ENCODE data around the gene CBX4. TPM values are rescaled to one million over a fixed set of nuclear protein-coding genes. Genes with fewer than 3 reads are reported as not detected.

The CBX4 gene
- total and polyA plus RNA-seq, 2 of the 13 experiments (the other 11 are each of a cell fraction or from before 2014, with no cell fraction given): 25.8 to 50.8 TPM

DNA sequence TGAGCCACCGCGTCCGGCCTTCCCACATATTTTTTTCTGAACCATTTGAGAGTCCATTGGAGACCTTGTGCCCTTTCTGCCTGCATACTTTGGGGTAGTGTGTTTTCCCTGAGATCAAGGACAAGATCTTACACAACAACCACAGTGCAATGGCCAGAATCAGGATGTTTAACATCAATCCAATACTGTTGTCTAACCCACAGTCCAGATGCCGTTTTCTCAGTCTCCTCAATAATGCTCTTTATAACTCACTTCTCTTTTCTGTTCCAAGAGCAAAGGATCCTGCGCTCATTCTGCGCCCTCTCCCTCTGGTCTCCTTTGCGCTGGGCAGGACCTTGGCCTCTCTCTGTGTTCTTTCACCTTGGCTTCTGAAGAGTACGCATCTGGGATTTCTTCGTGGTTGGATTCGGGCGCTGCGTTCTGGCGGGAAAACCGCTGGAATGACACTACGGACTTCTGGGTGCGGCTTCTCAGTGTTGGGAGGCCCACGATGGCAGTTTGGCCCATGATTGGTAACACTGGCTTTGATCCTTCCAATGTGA lies 16.6 kb downstream of the CBX4 start (continued):
- TF ChIP-seq SOX13 (IDR thresholded peaks at IDR 0.05): peak; percentile 61; the same call in 1 of the 2 replicates
- peak in 1 of 2 experiments; percentile 89; a peak in 2 of 4 replicates for TF ChIP-seq SOX13 (CRISPR knock-in tag; conservative IDR thresholded peaks at IDR 0.05 in 1 of 2, IDR thresholded peaks at IDR 0.05 in 1 of 2)
- TF ChIP-seq, protein P1, sequence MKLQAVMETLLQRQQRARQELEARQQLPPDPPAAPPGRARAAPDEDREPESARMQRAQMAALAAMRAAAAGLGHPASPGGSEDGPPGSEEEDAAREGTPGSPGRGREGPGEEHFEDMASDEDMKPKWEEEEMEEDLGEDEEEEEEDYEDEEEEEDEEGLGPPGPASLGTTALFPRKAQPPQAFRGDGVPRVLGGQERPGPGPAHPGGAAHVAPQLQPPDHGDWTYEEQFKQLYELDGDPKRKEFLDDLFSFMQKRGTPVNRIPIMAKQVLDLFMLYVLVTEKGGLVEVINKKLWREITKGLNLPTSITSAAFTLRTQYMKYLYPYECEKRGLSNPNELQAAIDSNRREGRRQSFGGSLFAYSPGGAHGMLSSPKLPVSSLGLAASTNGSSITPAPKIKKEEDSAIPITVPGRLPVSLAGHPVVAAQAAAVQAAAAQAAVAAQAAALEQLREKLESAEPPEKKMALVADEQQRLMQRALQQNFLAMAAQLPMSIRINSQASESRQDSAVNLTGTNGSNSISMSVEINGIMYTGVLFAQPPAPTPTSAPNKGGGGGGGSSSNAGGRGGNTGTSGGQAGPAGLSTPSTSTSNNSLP (IDR thresholded peaks at IDR 0.05; ENCODE audit: low read depth, low read length): peak; percentile 83
- peak; percentile 98 for TF ChIP-seq FOXO1 (CRISPR knock-in tag; IDR thresholded peaks at IDR 0.05)
- TF ChIP-seq, protein P2, sequence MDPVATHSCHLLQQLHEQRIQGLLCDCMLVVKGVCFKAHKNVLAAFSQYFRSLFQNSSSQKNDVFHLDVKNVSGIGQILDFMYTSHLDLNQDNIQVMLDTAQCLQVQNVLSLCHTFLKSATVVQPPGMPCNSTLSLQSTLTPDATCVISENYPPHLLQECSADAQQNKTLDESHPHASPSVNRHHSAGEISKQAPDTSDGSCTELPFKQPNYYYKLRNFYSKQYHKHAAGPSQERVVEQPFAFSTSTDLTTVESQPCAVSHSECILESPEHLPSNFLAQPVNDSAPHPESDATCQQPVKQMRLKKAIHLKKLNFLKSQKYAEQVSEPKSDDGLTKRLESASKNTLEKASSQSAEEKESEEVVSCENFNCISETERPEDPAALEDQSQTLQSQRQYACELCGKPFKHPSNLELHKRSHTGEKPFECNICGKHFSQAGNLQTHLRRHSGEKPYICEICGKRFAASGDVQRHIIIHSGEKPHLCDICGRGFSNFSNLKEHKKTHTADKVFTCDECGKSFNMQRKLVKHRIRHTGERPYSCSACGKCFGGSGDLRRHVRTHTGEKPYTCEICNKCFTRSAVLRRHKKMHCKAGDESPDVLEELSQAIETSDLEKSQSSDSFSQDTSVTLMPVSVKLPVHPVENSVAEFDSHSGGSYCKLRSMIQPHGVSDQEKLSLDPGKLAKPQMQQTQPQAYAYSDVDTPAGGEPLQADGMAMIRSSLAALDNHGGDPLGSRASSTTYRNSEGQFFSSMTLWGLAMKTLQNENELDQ (CRISPR knock-in tag; IDR thresholded peaks at IDR 0.05; ENCODE audit: borderline replicate concordance): peak; percentile 83; the same call in 1 of the 2 replicates
- TF ChIP-seq, protein P3, sequence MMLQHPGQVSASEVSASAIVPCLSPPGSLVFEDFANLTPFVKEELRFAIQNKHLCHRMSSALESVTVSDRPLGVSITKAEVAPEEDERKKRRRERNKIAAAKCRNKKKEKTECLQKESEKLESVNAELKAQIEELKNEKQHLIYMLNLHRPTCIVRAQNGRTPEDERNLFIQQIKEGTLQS (CRISPR knock-in tag; IDR thresholded peaks at IDR 0.05): no peak
- TF ChIP-seq, protein P4, sequence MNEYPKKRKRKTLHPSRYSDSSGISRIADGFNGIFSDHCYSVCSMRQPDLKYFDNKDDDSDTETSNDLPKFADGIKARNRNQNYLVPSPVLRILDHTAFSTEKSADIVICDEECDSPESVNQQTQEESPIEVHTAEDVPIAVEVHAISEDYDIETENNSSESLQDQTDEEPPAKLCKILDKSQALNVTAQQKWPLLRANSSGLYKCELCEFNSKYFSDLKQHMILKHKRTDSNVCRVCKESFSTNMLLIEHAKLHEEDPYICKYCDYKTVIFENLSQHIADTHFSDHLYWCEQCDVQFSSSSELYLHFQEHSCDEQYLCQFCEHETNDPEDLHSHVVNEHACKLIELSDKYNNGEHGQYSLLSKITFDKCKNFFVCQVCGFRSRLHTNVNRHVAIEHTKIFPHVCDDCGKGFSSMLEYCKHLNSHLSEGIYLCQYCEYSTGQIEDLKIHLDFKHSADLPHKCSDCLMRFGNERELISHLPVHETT (CRISPR knock-in tag; conservative IDR thresholded peaks at IDR 0.05): no peak; the same call in 1 of the 2 replicates
- peak; percentile 93 for TF ChIP-seq ZNF331 (CRISPR knock-in tag; IDR thresholded peaks at IDR 0.05)
- peak; percentile 91 for TF ChIP-seq FOXJ3 (CRISPR knock-in tag; IDR thresholded peaks at IDR 0.05; ENCODE audit: borderline replicate concordance)
- 0 out of 2 replicates have a peak, but pooled peaks have one; percentile 44 for TF ChIP-seq JUNB (CRISPR knock-in tag; IDR thresholded peaks at IDR 0.05; ENCODE audit: borderline replicate concordance)
- no peak for TF ChIP-seq SIN3B (IDR thresholded peaks at IDR 0.05; ENCODE audit: low read length)
- TF ChIP-seq, protein P5, sequence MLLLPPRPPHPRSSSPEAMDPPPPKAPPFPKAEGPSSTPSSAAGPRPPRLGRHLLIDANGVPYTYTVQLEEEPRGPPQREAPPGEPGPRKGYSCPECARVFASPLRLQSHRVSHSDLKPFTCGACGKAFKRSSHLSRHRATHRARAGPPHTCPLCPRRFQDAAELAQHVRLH (CRISPR knock-in tag; IDR thresholded peaks at IDR 0.05; ENCODE audit: borderline replicate concordance, low read depth): peak; percentile 90; the same call in 1 of the 2 replicates
- no peak for TF ChIP-seq ZNF841 (CRISPR knock-in tag; IDR thresholded peaks at IDR 0.05; ENCODE audit: borderline replicate concordance)
- TF ChIP-seq, protein P6, sequence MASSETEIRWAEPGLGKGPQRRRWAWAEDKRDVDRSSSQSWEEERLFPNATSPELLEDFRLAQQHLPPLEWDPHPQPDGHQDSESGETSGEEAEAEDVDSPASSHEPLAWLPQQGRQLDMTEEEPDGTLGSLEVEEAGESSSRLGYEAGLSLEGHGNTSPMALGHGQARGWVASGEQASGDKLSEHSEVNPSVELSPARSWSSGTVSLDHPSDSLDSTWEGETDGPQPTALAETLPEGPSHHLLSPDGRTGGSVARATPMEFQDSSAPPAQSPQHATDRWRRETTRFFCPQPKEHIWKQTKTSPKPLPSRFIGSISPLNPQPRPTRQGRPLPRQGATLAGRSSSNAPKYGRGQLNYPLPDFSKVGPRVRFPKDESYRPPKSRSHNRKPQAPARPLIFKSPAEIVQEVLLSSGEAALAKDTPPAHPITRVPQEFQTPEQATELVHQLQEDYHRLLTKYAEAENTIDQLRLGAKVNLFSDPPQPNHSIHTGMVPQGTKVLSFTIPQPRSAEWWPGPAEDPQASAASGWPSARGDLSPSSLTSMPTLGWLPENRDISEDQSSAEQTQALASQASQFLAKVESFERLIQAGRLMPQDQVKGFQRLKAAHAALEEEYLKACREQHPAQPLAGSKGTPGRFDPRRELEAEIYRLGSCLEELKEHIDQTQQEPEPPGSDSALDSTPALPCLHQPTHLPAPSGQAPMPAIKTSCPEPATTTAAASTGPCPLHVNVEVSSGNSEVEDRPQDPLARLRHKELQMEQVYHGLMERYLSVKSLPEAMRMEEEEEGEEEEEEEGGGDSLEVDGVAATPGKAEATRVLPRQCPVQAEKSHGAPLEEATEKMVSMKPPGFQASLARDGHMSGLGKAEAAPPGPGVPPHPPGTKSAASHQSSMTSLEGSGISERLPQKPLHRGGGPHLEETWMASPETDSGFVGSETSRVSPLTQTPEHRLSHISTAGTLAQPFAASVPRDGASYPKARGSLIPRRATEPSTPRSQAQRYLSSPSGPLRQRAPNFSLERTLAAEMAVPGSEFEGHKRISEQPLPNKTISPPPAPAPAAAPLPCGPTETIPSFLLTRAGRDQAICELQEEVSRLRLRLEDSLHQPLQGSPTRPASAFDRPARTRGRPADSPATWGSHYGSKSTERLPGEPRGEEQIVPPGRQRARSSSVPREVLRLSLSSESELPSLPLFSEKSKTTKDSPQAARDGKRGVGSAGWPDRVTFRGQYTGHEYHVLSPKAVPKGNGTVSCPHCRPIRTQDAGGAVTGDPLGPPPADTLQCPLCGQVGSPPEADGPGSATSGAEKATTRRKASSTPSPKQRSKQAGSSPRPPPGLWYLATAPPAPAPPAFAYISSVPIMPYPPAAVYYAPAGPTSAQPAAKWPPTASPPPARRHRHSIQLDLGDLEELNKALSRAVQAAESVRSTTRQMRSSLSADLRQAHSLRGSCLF (CRISPR knock-in tag; IDR thresholded peaks at IDR 0.05; ENCODE audit: borderline replicate concordance): 0 out of 2 replicates have a peak, but pooled peaks have one; percentile 72
- TF ChIP-seq, protein P7, sequence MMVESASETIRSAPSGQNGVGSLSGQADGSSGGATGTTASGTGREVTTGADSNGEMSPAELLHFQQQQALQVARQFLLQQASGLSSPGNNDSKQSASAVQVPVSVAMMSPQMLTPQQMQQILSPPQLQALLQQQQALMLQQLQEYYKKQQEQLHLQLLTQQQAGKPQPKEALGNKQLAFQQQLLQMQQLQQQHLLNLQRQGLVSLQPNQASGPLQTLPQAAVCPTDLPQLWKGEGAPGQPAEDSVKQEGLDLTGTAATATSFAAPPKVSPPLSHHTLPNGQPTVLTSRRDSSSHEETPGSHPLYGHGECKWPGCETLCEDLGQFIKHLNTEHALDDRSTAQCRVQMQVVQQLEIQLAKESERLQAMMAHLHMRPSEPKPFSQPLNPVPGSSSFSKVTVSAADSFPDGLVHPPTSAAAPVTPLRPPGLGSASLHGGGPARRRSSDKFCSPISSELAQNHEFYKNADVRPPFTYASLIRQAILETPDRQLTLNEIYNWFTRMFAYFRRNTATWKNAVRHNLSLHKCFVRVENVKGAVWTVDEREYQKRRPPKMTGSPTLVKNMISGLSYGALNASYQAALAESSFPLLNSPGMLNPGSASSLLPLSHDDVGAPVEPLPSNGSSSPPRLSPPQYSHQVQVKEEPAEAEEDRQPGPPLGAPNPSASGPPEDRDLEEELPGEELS (CRISPR knock-in tag; IDR thresholded peaks at IDR 0.05): peak; percentile 96
